Neural progenitor cell (in vitro differentiated cells): ENCODE results near the gene APC.

Experiments used
- EZH2 ChIP-seq: fragments of 200-600 bp; sonication (generic); IDR thresholded peaks from 2 replicates; pipeline ENCODE4 v1.6.1; 2017; ENCODE audit warnings: antibody characterized with exemption, mild to moderate bottlenecking, moderate library complexity
- TF ChIP-seq, protein P1 (sequence below): fragments of 200-600 bp; sonication (generic); IDR thresholded peaks from 2 replicates; pipeline ENCODE4 v1.5.1; 2017; ENCODE audit warnings: antibody characterized with exemption, mild to moderate bottlenecking

DNA sequence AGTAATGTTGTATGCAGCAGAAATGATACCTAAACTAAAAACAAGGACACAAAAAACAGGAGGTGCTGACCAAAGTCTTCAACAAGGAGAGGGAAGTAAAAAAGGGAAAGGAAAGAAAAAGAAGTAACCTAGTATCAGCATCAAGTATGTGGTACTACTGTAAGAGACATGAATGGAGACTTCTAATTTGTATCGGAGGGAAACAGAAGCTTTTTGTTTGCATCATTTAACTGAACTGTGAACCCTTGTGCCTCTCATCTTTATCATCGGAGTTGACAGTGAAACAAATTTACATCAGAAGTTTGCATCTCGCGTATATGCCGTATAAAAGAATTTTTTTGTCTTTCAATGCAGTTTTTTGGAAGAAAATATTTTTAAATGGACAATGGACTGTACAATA lies 129.7 kb downstream of the APC start:
- TF ChIP-seq, protein P1, sequence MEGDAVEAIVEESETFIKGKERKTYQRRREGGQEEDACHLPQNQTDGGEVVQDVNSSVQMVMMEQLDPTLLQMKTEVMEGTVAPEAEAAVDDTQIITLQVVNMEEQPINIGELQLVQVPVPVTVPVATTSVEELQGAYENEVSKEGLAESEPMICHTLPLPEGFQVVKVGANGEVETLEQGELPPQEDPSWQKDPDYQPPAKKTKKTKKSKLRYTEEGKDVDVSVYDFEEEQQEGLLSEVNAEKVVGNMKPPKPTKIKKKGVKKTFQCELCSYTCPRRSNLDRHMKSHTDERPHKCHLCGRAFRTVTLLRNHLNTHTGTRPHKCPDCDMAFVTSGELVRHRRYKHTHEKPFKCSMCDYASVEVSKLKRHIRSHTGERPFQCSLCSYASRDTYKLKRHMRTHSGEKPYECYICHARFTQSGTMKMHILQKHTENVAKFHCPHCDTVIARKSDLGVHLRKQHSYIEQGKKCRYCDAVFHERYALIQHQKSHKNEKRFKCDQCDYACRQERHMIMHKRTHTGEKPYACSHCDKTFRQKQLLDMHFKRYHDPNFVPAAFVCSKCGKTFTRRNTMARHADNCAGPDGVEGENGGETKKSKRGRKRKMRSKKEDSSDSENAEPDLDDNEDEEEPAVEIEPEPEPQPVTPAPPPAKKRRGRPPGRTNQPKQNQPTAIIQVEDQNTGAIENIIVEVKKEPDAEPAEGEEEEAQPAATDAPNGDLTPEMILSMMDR: no peak
- no peak for TF ChIP-seq EZH2
